ENCODE results near the gene ACAA1.

ACAA1 gene

DNA sequence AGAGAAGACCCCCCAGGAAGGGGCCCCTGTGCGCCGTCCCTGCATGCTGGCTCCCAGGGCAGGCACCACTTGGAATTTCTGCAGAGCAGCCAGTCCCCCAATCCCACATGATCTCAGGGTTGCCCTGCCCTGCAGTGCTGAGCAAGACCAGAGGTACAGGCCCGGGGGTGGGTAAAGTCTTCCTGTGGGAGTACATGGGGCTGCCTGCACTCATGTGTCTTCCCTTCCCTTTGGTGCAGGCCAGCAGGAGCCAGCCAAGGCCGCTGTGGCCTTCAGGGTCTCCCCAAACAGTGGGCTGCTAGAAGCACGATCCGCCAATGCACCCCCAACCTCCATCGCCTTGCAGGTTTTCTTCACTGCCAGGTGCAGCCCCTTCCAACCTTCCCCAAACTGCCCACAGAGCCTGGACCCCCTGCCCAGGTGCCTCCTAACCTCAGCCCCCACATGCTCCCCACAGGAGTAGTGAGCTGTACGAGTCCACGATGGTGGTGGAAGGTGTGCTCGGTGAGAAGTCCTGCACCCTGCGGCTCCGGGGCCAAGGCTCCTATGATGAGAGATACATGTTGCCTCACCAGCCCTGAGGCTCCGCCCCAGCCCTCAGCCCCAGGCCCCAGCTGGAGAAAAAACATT is 15.0 kb downstream of the ACAA1 start:
- TF ChIP-seq, protein P1, sequence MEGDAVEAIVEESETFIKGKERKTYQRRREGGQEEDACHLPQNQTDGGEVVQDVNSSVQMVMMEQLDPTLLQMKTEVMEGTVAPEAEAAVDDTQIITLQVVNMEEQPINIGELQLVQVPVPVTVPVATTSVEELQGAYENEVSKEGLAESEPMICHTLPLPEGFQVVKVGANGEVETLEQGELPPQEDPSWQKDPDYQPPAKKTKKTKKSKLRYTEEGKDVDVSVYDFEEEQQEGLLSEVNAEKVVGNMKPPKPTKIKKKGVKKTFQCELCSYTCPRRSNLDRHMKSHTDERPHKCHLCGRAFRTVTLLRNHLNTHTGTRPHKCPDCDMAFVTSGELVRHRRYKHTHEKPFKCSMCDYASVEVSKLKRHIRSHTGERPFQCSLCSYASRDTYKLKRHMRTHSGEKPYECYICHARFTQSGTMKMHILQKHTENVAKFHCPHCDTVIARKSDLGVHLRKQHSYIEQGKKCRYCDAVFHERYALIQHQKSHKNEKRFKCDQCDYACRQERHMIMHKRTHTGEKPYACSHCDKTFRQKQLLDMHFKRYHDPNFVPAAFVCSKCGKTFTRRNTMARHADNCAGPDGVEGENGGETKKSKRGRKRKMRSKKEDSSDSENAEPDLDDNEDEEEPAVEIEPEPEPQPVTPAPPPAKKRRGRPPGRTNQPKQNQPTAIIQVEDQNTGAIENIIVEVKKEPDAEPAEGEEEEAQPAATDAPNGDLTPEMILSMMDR (IDR thresholded peaks at IDR 0.05), result no peak

DNA sequence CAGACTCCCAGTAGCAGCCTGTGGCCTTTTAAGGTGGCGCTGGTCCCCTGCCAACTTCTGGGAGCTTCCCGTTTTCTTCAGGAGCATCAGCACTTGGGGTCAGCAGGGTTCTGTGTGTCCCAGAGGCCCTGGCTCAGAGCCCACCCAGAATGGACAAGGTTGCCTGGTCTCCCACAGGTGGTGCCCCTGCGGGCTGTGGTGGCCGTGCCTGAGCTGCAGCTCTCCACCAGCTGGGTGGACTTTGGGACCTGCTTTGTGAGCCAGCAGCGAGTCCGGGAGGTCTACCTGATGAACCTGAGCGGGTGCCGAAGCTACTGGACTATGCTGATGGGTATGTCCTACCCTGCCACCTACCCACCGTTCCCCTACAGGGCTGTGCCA is 15.5 kb downstream of the ACAA1 start:
- TF ChIP-seq, protein P1 (IDR thresholded peaks at IDR 0.05), result no peak

GRCh38 chr3:38120693-38121450 is 16.1 kb downstream of the ACAA1 start:
- TF ChIP-seq, protein P1 (IDR thresholded peaks at IDR 0.05), result no peak

DNA sequence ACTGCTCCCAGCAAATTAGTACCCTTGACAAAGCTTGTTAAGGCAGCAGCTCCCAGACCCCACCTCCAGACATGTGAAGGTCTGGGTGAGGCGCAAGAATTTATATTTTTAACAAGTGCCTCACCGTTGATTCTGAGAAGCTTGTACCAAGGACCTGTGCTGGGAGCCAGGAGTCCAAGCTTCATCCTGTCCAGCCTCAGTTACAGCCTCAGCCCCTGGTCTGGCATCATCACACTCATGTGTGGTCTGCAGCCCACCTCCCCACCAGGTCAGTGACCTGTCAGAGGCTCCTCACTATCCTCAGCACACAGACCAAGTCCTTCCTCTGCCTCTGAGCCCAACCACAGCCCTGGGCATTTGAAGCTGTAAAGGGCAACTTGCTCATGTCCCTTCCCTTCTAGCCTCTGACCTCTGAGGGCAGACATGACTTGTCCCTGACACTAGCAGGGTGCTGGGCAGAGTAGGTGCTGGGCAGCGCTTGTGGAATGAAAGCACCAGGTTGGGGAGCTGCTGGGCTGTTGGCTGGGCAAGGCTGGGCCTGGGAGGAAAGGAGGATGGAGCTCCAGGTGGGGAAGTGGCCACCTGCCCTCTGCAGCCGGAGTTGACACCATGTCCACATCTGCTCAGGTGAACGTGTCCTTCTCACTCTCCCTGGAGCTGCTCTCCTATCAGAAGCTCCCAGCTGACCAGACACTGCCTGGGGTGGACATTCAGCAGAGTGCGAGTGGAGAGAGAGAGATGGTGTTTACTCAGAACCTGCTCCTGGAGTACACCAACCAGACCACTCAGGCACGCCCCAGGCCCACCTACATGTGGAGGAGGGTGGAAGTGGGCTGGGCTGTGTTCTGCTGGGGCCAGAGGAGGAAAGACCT is 16.9 kb downstream of the ACAA1 start:
- TF ChIP-seq, protein P1 (IDR thresholded peaks at IDR 0.05), result no peak

GRCh38 chr3:38119248-38119544 is 17.7 kb downstream of the ACAA1 start:
- TF ChIP-seq, protein P1 (IDR thresholded peaks at IDR 0.05), result no peak

DNA sequence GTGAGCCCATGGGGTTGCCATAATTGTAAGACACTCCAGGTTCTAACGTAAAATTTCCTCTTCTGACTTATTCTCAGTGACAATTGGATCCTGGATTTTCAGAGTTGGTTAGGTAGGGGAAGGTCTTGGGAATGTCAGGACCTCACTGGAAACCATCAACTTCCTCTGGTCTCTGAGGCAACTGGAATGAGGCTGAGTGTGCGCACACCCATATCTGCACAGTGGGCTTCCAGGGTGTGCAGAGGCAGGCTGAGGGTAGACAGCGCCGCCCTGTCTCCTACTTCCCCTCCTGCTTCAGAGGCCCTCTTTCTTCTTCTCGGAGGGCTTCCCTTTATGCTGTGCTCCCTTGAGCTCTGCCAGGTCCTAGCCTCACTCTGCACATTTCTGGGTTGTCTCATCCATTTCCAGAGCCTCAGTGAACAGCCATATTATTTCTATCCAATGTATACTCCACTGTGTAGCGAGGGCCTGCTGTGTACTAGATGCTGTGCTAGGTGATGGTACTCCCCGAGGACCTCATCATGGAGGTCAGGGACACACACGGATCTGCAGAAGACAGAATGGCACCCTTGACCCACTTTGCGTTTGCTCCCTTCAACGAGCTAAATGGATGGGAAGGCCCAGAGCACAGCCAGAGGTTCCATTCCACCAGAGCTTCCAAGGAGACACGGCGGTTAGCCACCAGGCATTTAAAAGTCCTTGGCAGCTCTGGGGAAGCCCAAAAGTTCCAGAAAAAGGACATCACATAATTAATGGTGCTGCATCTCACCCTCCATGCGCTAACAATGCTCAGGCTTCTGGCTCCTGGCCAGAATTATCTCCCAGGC is 18.3 kb downstream of the ACAA1 start:
- TF ChIP-seq, protein P1 (IDR thresholded peaks at IDR 0.05), result no peak
